GM18868 (cell line): ENCODE data around the gene ST3GAL2.
"Not testable (repeated sequence)": the region's sequence is repeated elsewhere in the genome, so short reads cannot be mapped to it uniquely, and the experiment has no call there.

ENCODE experiments used
- ATAC-seq: cut with Tn5 transposase; IDR thresholded peaks from one replicate; pipeline ENCODE4 v1.9.1; 2021; ENCODE audit warnings: mild to moderate bottlenecking, moderate library complexity; ENCODE audit not compliant: unreplicated experiment

Gene ST3GAL2

GRCh38 chr16:70388006-70388680 lies 50.8 kb downstream of the ST3GAL2 start:
- ATAC-seq: no peak

- not testable (repeated sequence) for ATAC-seq
These were observed 52.5 kb downstream of the ST3GAL2 start for GRCh38 chr16:70386289-70386986.

- no peak for ATAC-seq
These were observed 55.4 kb downstream of the ST3GAL2 start for GRCh38 chr16:70383421-70383960.

- ATAC-seq: no peak
These were observed 57.1 kb downstream of the ST3GAL2 start for GRCh38 chr16:70381604-70382342.

- ATAC-seq: peak; percentile 88
These were observed 57.8 kb downstream of the ST3GAL2 start for GRCh38 chr16:70380919-70381603.

GRCh38 chr16:70380248-70380918 lies 58.5 kb downstream of the ST3GAL2 start:
- peak; percentile 7 for ATAC-seq

- no peak for ATAC-seq
These were observed 59.9 kb downstream of the ST3GAL2 start for GRCh38 chr16:70378869-70379493.

GRCh38 chr16:70377782-70378181 lies 61.1 kb downstream of the ST3GAL2 start:
- no peak for ATAC-seq

GRCh38 chr16:70375636-70376611 lies 63.0 kb downstream of the ST3GAL2 start:
- no peak for ATAC-seq

GRCh38 chr16:70374213-70374612 lies 64.7 kb downstream of the ST3GAL2 start:
- ATAC-seq: no peak

- no peak for ATAC-seq
These were observed 65.8 kb downstream of the ST3GAL2 start for GRCh38 chr16:70372921-70373728.

GRCh38 chr16:70370924-70371323 lies 68.0 kb downstream of the ST3GAL2 start:
- no peak for ATAC-seq

GRCh38 chr16:70370145-70370544 lies 68.8 kb downstream of the ST3GAL2 start:
- ATAC-seq: not testable (repeated sequence)

GRCh38 chr16:70364399-70364798 lies 74.5 kb downstream of the ST3GAL2 start:
- ATAC-seq: no peak

GRCh38 chr16:70359552-70359951 lies 79.3 kb downstream of the ST3GAL2 start:
- ATAC-seq: no peak

GRCh38 chr16:70349783-70350182 lies 89.1 kb downstream of the ST3GAL2 start:
- no peak for ATAC-seq

GRCh38 chr16:70348991-70349390 lies 89.9 kb downstream of the ST3GAL2 start:
- no peak for ATAC-seq

GRCh38 chr16:70345840-70346239 lies 93.1 kb downstream of the ST3GAL2 start:
- ATAC-seq: no peak
